ENCODE data around the gene GATAD2B.

GATAD2B gene

DNA sequence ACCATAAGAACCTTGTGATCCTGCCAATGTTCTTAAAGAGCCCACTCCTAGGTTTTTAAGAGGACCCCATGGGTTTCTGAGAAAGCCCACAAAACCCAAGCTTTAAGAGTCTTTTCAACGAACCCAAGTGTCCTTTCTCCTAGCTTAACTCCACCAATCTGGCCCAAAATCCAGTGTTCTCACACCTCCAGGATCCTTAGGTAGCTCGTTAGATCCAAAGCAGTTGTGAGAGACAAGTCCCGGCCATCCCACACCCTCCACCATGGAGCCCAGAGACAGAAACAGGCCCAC is 22.0 kb upstream of the GATAD2B start (continued):
- TF ChIP-seq, protein P1, sequence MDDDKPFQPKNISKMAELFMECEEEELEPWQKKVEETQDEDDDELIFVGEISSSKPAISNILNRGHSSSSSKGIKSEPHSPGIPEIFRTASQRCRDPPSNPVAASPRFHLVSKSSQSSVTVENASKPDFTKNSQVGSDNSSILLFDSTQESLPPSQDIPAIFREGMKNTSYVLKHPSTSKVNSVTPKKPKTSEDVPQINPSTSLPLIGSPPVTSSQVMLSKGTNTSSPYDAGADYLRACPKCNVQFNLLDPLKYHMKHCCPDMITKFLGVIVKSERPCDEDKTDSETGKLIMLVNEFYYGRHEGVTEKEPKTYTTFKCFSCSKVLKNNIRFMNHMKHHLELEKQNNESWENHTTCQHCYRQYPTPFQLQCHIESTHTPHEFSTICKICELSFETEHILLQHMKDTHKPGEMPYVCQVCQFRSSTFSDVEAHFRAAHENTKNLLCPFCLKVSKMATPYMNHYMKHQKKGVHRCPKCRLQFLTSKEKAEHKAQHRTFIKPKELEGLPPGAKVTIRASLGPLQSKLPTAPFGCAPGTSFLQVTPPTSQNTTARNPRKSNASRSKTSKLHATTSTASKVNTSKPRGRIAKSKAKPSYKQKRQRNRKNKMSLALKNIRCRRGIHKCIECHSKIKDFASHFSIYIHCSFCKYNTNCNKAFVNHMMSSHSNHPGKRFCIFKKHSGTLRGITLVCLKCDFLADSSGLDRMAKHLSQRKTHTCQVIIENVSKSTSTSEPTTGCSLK (tag by site-specific recombination; IDR thresholded peaks at IDR 0.05): no peak
- no peak for TF ChIP-seq ZNF366 (tag by site-specific recombination; conservative IDR thresholded peaks at IDR 0.05)
- no peak for TF ChIP-seq HOXA7 (CRISPR knock-in tag; IDR thresholded peaks at IDR 0.05; ENCODE audit: borderline replicate concordance)

DNA sequence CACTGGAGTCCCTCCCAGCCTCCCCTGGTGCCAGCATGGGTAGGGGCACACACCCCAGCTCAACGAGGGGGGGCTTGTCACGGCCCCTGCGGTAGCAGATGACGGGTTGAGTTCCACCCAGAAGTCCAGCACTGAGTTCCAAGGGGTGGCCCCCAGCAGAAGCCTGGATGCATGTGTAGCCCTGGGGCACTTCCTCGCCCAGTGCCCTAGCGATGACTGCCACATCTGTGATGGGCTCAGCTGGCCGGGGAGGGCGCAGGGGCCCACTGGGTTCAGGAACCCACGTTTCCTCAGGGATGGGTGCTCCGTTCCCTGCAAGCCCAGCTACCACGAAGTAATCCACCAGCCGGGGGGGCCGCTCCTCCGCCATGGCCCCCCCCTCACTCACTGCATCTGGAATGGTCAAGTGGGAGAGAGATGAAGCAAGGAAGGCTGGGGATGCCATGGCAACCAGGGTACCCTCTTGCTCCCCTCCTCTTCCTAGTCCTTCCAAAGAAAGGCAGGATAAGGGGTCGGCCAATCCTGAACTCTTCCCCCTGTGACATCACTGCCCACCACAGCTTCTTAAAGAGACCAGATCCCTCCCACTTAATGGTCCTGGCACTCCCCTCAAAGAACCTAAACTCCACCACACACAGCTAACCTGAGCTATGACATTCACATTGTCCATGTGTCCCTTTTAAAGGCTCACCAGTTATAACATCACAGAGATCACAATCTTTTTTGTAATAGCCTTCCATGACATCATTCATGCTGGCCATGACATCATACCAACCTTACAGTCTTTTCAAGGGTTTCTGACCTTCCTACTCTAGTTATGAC is 21.4 kb upstream of the GATAD2B start:
- TF ChIP-seq ZBTB21 (tag by site-specific recombination; IDR thresholded peaks at IDR 0.05) (peak; percentile 97), ZEB2 (tag by site-specific recombination; IDR thresholded peaks at IDR 0.05) (no peak), ZNF629 (tag by site-specific recombination; IDR thresholded peaks at IDR 0.05) (peak; percentile 98), PRDM1 (tag by site-specific recombination; IDR thresholded peaks at IDR 0.05) (no peak), ZBTB8A (tag by site-specific recombination; IDR thresholded peaks at IDR 0.05) (peak; percentile 33; the same call in 1 of the 2 replicates), ZNF558 (tag by site-specific recombination; IDR thresholded peaks at IDR 0.05) (no peak), ZNF341 (tag by site-specific recombination; IDR thresholded peaks at IDR 0.05; ENCODE audit: low read depth) (no peak), ZNF776 (tag by site-specific recombination; IDR thresholded peaks at IDR 0.05; ENCODE audit: borderline replicate concordance) (no peak), ZNF37A (tag by site-specific recombination; IDR thresholded peaks at IDR 0.05) (no peak), GLIS2 (tag by site-specific recombination; IDR thresholded peaks at IDR 0.05) (peak; percentile 65)
- TF ChIP-seq, protein P2, sequence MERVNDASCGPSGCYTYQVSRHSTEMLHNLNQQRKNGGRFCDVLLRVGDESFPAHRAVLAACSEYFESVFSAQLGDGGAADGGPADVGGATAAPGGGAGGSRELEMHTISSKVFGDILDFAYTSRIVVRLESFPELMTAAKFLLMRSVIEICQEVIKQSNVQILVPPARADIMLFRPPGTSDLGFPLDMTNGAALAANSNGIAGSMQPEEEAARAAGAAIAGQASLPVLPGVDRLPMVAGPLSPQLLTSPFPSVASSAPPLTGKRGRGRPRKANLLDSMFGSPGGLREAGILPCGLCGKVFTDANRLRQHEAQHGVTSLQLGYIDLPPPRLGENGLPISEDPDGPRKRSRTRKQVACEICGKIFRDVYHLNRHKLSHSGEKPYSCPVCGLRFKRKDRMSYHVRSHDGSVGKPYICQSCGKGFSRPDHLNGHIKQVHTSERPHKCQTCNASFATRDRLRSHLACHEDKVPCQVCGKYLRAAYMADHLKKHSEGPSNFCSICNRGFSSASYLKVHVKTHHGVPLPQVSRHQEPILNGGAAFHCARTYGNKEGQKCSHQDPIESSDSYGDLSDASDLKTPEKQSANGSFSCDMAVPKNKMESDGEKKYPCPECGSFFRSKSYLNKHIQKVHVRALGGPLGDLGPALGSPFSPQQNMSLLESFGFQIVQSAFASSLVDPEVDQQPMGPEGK (tag by site-specific recombination; IDR thresholded peaks at IDR 0.05): peak; percentile 68; the same call in 1 of the 2 replicates
- TF ChIP-seq, protein P3, sequence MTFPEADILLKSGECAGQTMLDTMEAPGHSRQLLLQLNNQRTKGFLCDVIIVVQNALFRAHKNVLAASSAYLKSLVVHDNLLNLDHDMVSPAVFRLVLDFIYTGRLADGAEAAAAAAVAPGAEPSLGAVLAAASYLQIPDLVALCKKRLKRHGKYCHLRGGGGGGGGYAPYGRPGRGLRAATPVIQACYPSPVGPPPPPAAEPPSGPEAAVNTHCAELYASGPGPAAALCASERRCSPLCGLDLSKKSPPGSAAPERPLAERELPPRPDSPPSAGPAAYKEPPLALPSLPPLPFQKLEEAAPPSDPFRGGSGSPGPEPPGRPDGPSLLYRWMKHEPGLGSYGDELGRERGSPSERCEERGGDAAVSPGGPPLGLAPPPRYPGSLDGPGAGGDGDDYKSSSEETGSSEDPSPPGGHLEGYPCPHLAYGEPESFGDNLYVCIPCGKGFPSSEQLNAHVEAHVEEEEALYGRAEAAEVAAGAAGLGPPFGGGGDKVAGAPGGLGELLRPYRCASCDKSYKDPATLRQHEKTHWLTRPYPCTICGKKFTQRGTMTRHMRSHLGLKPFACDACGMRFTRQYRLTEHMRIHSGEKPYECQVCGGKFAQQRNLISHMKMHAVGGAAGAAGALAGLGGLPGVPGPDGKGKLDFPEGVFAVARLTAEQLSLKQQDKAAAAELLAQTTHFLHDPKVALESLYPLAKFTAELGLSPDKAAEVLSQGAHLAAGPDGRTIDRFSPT (tag by site-specific recombination; IDR thresholded peaks at IDR 0.05): peak; percentile 38; the same call in 1 of the 2 replicates
- TF ChIP-seq, protein P4, sequence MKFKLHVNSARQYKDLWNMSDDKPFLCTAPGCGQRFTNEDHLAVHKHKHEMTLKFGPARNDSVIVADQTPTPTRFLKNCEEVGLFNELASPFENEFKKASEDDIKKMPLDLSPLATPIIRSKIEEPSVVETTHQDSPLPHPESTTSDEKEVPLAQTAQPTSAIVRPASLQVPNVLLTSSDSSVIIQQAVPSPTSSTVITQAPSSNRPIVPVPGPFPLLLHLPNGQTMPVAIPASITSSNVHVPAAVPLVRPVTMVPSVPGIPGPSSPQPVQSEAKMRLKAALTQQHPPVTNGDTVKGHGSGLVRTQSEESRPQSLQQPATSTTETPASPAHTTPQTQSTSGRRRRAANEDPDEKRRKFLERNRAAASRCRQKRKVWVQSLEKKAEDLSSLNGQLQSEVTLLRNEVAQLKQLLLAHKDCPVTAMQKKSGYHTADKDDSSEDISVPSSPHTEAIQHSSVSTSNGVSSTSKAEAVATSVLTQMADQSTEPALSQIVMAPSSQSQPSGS (tag by site-specific recombination; IDR thresholded peaks at IDR 0.05; ENCODE audit: low read depth): peak; percentile 97
- H3K9me3 ChIP-seq (ENCODE audit: control insufficient read depth, insufficient read depth, low read depth, low read length): no peaks in the 10 kb centered on the region
- H3K27ac ChIP-seq (ENCODE audit: extremely low read depth, low read depth, low read length): no peak overlapping the region
- POLR2A ChIA-PET: interaction anchor here (0.7 to 4.3 kb wide), 11 partner anchors 14 to 285 kb away, joined by 3 to 36 read pairs (median 4); partner anchors contain the start of genes CREB3L4, CRTC2, GATAD2B and JTB
- no peak overlapping the region for H3K4me3 ChIP-seq (ENCODE audit: low read depth, low read length)
- peaks cover 0 to 69% of the 10 kb centered on the region in 2 experiments; a peak in 1 of 3 replicates for H3K36me3 ChIP-seq (ENCODE audit: control insufficient read depth in 2 of 2, insufficient read depth in 1 of 2, low read length in 2 of 2)
- CTCF ChIA-PET: interaction anchor here (0.6 to 2.5 kb wide), 11 partner anchors 13 to 602 kb away, joined by 3 to 10 read pairs (median 3); partner anchors contain the start of genes CREB3L4, JTB and RAB13
- H3K4me1 ChIP-seq (ENCODE audit: control insufficient read depth, insufficient read depth, low read length): no peaks in the 10 kb centered on the region
